Esophagus squamous epithelium (tissue), 5 donors: Measurements from ENCODE around the gene COTL1. TPM values are rescaled to one million over a fixed set of nuclear protein-coding genes. Genes with fewer than 3 reads are reported as not detected.

Experiments
- DNase-seq: peaks from one replicate; lab custom pipeline; 2025; lab: John Stamatoyannopoulos, UW
- H3K27ac ChIP-seq, 4 donors: fragments of 200-600 bp; sonication (generic); one replicate each; pipeline ENCODE4 v1.5.1; 2016 to 2019; ENCODE audit warnings: mild to moderate bottlenecking in 1 of 4
- H3K27me3 ChIP-seq, 4 donors: fragments of 200-600 bp; sonication (generic); 1 replicate in 3 of 4; 2 replicates in 1 of 4; pipeline versions ENCODE4 v1.5.1 to v1.6.0; 2017 to 2021; ENCODE audit warnings: antibody characterized with exemption in 1 of 4
- H3K36me3 ChIP-seq, 3 donors: fragments of 200-600 bp; sonication (generic); one replicate each; pipeline ENCODE4 v1.5.1; 2016 to 2019
- H3K4me1 ChIP-seq, 3 donors: fragments of 200-600 bp; sonication (generic); one replicate each; pipeline ENCODE4 v1.5.1; 2017 to 2019
- H3K4me3 ChIP-seq, 4 donors: fragments of 200-600 bp; sonication (generic); 1 replicate in 3 of 4; 2 replicates in 1 of 4; pipeline ENCODE4 v1.5.1; 2016 to 2019; ENCODE audit warnings: mild to moderate bottlenecking in 2 of 4, moderate library complexity in 1 of 4
- H3K9me3 ChIP-seq, 3 donors: fragments of 200-600 bp; sonication (generic); one replicate each; pipeline ENCODE4 v1.5.1; 2016 to 2019
- CTCF ChIP-seq, 6 experiments: fragments of 450-650 bp in 4 of 6; fragments of 200-600 bp in 2 of 6; sonication (generic) in 2 of 6; IDR thresholded peaks; one replicate each; pipeline ENCODE4 v1.5.1; 2016 to 2019; ENCODE audit warnings: antibody characterized with exemption in 6 of 6, mild to moderate bottlenecking in 4 of 6, moderate library complexity in 4 of 6
- POLR2A ChIP-seq, 4 donors: fragments of 450-650 bp; IDR thresholded peaks; one replicate each; pipeline ENCODE4 v1.6.1; 2017; ENCODE audit warnings: antibody characterized with exemption in 4 of 4, mild to moderate bottlenecking in 4 of 4, moderate library complexity in 3 of 4
- WGBS, 2 donors: methylation state at CpG; one replicate each; pipeline ENCODE4 v1.1.5; 2018; 5-methylcytosine and 5-hydroxymethylcytosine counted together
- intact Hi-C: fragments of 100-400 bp; cut with DNase I; formaldehyde crosslinking; loops from one replicate; pipeline ENCODE4 v1.15.0; 2022
- total RNA-seq, 4 donors: library from RNA; depleted of rRNA; stranded (reverse); fragments of >200 nt; gene quantifications; one replicate each; pipeline ENCODE4 v1.1.0, GENCODE V29; 2016
- donor health status: DM: yes; HTN: yes; CAD: no.

Gene COTL1
- total RNA-seq, 4 donors from 2014 or later: 7.9 to 34.2 (median 23.4) TPM

- Histone ChIP-seq H3K27me3 (no peaks in the 10 kb centered on the region), H3K36me3 (peaks cover 0 to 20% (median 0%) of the 10 kb centered on the region in 3 donors), H3K4me1 (no peaks in the 10 kb centered on the region), H3K27ac (no peak overlapping the region), H3K9me3 (peaks cover 0 to 5% (median 5%) of the 10 kb centered on the region in 3 donors), H3K4me3 (no peak overlapping the region)
- no peak for DNase-seq
- 91 to 92% methylated on average over 12 to 14 of the region's 21 CpGs for WGBS, 2 donors
- intact Hi-C loops: no loop called here
- no peak for TF ChIP-seq POLR2A (IDR thresholded peaks at IDR 0.05)
- TF ChIP-seq CTCF (IDR thresholded peaks at IDR 0.05): no peak
Measured at GRCh38 chr16:84566545-84567257, 51.2 kb downstream of the COTL1 start.

GRCh38 chr16:84565669-84566495 is 52.0 kb downstream of the COTL1 start:
- Histone ChIP-seq H3K36me3 (peaks cover 0 to 20% (median 0%) of the 10 kb centered on the region in 3 donors), H3K27ac (no peak overlapping the region), H3K9me3 (peaks cover 0 to 5% (median 5%) of the 10 kb centered on the region in 3 donors), H3K4me3 (no peak overlapping the region), H3K4me1 (no peaks in the 10 kb centered on the region), H3K27me3 (no peaks in the 10 kb centered on the region)
- intact Hi-C loops: no loop called here
- TF ChIP-seq CTCF (IDR thresholded peaks at IDR 0.05): no peak
- no peak for TF ChIP-seq POLR2A (IDR thresholded peaks at IDR 0.05)
- no peak for DNase-seq
- 86 to 87% methylated on average over 20 of the region's 22 CpGs for WGBS, 2 donors

- no peak overlapping the region for H3K27ac ChIP-seq
- no peak overlapping the region for H3K4me3 ChIP-seq
- H3K9me3 ChIP-seq: no peaks in the 10 kb centered on the region
- 66 to 89% methylated on average over 6 to 11 of the region's 13 CpGs for WGBS, 2 donors
- H3K4me1 ChIP-seq: no peaks in the 10 kb centered on the region
- no peak for TF ChIP-seq POLR2A (IDR thresholded peaks at IDR 0.05)
- no peak for TF ChIP-seq CTCF (IDR thresholded peaks at IDR 0.05)
- H3K27me3 ChIP-seq: peaks cover 0 to 10% (median 0%) of the 10 kb centered on the region in 4 donors
- intact Hi-C loops: no loop called here
- DNase-seq: no peak
- peaks cover 0 to 20% (median 0%) of the 10 kb centered on the region in 3 donors for H3K36me3 ChIP-seq
Measured at GRCh38 chr16:84563786-84564420, 54.0 kb downstream of the COTL1 start.

- intact Hi-C loops: no loop called here
- no peak for TF ChIP-seq CTCF (IDR thresholded peaks at IDR 0.05)
- TF ChIP-seq POLR2A (IDR thresholded peaks at IDR 0.05): no peak
- no peaks in the 10 kb centered on the region for H3K4me1 ChIP-seq
- H3K36me3 ChIP-seq: peaks cover 0 to 20% (median 0%) of the 10 kb centered on the region in 3 donors
- no peak overlapping the region for H3K4me3 ChIP-seq
- no peaks in the 10 kb centered on the region for H3K9me3 ChIP-seq
- DNase-seq: no peak
- no peak overlapping the region for H3K27ac ChIP-seq
- 73 to 78% methylated on average over 5 of the region's 7 CpGs for WGBS, 2 donors
- peaks cover 0 to 10% (median 0%) of the 10 kb centered on the region in 4 donors for H3K27me3 ChIP-seq
Measured at GRCh38 chr16:84563064-84563715, 54.7 kb downstream of the COTL1 start.
